ENCODE data around the gene G6PC1. TPM values are rescaled to one million over a fixed set of nuclear protein-coding genes. Genes with fewer than 3 reads are reported as not detected.

The G6PC1 gene
- total RNA-seq, 1 experiment from 2014 or later = 0.10 TPM

DNA sequence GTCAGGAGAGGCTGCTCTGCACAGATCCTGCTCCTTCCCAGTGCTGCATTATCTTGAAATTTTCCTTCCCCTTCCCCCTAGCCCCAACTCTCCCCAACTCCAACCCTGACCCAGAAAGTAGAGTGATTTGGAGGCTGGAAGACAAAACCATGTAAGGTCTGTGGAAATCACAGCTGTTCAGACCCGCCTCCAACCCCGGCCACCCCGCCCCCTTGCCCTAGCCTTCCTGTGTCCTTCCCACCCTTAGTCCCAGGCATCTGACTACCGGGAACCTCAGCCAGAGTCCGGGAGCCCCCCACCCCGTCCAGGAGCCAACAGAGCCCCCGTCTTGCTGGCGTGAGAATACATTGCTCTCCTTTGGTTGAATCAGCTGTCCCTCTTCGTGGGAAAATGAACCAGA is 49.6 kb upstream of the G6PC1 start, which contains the start of gene AOC3:
Gene AOC3, plus strand, starts transcription at position 246 of the 400 bp plus-strand sequence. Its CDS starts 145 bp downstream, at position 391.
- no peaks in the 10 kb centered on the region for H3K9me3 ChIP-seq (ENCODE audit: control insufficient read depth in 1 of 2, insufficient read depth in 1 of 2, low read depth in 1 of 2, low read length in 2 of 2)
- intact Hi-C loops (cut with micrococcal nuclease) = no loop called here
- RAD21 ChIA-PET (ENCODE audit: low non-redundant PET in 1 of 2, low total read pairs in 2 of 2, uncharacterized antibody in 2 of 2, unreplicated experiment in 2 of 2) = interaction anchor here in 1 of 2 experiments (0.5 kb wide), 1 partner anchor 99 kb away, joined by 4 read pairs; no protein-coding TSS in a partner anchor
- H3K4me3 ChIP-seq (replicated peaks in 1 of 2; ENCODE audit: low read depth in 1 of 2, low read length in 2 of 2) = no peak within 1 kb of the TSS
- CTCF ChIA-PET = no interaction called here
- DNase-seq (ENCODE audit: low read depth, low spot score) (no peak), ATAC-seq (no peak)
- H3K27ac ChIP-seq (ENCODE audit: low read depth, low read length) = no peak within 1 kb of the TSS
- H4K20me1 ChIP-seq (ENCODE audit: insufficient read depth) = no peaks in the 10 kb centered on the region
- H3K9ac ChIP-seq (ENCODE audit: low read length) = no peak within 1 kb of the TSS
- no peak within 1 kb of the TSS for H2AFZ ChIP-seq (ENCODE audit: low read depth, low read length, poor library complexity, severe bottlenecking)
- no TSS peak for BruUV-seq (replicated peaks)
- H3K36me3 ChIP-seq (ENCODE audit: control insufficient read depth in 1 of 2, insufficient read depth in 2 of 2, low read length in 2 of 2) = peaks cover 0 to 3% of the 10 kb centered on the region in 2 experiments; a peak in 2 of 4 replicates
- no peak within 1 kb of the TSS for H3K4me2 ChIP-seq (ENCODE audit: low read length)
- H3K4me1 ChIP-seq (ENCODE audit: control insufficient read depth in 1 of 2, insufficient read depth in 2 of 2, low read length in 2 of 2) = no peaks in the 10 kb centered on the region
- TF ChIP-seq, protein P1, sequence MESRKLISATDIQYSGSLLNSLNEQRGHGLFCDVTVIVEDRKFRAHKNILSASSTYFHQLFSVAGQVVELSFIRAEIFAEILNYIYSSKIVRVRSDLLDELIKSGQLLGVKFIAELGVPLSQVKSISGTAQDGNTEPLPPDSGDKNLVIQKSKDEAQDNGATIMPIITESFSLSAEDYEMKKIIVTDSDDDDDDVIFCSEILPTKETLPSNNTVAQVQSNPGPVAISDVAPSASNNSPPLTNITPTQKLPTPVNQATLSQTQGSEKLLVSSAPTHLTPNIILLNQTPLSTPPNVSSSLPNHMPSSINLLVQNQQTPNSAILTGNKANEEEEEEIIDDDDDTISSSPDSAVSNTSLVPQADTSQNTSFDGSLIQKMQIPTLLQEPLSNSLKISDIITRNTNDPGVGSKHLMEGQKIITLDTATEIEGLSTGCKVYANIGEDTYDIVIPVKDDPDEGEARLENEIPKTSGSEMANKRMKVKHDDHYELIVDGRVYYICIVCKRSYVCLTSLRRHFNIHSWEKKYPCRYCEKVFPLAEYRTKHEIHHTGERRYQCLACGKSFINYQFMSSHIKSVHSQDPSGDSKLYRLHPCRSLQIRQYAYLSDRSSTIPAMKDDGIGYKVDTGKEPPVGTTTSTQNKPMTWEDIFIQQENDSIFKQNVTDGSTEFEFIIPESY (IDR thresholded peaks at IDR 0.05; ENCODE audit: extremely low read depth, insufficient replicate concordance, low read length) = no peak
- TF ChIP-seq FOSL1 (IDR thresholded peaks at IDR 0.05; ENCODE audit: low read depth) = no peak
- TF ChIP-seq CEBPB (IDR thresholded peaks at IDR 0.05; ENCODE audit: low read depth) = no peak
- no peak for TF ChIP-seq EGR1 (IDR thresholded peaks at IDR 0.05; ENCODE audit: low read depth)
- no peak for TF ChIP-seq YY1 (IDR thresholded peaks at IDR 0.05; ENCODE audit: extremely low read depth, insufficient replicate concordance, low read depth, low read length)
- no peak for TF ChIP-seq EZH2phosphoT487 (IDR thresholded peaks at IDR 0.05; ENCODE audit: borderline replicate concordance)
- TF ChIP-seq, protein P2, sequence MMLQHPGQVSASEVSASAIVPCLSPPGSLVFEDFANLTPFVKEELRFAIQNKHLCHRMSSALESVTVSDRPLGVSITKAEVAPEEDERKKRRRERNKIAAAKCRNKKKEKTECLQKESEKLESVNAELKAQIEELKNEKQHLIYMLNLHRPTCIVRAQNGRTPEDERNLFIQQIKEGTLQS (IDR thresholded peaks at IDR 0.05) = no peak
- TF ChIP-seq, protein P3, sequence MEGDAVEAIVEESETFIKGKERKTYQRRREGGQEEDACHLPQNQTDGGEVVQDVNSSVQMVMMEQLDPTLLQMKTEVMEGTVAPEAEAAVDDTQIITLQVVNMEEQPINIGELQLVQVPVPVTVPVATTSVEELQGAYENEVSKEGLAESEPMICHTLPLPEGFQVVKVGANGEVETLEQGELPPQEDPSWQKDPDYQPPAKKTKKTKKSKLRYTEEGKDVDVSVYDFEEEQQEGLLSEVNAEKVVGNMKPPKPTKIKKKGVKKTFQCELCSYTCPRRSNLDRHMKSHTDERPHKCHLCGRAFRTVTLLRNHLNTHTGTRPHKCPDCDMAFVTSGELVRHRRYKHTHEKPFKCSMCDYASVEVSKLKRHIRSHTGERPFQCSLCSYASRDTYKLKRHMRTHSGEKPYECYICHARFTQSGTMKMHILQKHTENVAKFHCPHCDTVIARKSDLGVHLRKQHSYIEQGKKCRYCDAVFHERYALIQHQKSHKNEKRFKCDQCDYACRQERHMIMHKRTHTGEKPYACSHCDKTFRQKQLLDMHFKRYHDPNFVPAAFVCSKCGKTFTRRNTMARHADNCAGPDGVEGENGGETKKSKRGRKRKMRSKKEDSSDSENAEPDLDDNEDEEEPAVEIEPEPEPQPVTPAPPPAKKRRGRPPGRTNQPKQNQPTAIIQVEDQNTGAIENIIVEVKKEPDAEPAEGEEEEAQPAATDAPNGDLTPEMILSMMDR (IDR thresholded peaks at IDR 0.05 in 2 of 3, conservative IDR thresholded peaks at IDR 0.05 in 1 of 3; ENCODE audit: borderline replicate concordance in 1 of 3, insufficient read depth in 1 of 3, low read depth in 2 of 3, low read length in 2 of 3) = no peak
- no peak for TF ChIP-seq RAD21 (IDR thresholded peaks at IDR 0.05; ENCODE audit: low read depth)
- TF ChIP-seq, protein P4, sequence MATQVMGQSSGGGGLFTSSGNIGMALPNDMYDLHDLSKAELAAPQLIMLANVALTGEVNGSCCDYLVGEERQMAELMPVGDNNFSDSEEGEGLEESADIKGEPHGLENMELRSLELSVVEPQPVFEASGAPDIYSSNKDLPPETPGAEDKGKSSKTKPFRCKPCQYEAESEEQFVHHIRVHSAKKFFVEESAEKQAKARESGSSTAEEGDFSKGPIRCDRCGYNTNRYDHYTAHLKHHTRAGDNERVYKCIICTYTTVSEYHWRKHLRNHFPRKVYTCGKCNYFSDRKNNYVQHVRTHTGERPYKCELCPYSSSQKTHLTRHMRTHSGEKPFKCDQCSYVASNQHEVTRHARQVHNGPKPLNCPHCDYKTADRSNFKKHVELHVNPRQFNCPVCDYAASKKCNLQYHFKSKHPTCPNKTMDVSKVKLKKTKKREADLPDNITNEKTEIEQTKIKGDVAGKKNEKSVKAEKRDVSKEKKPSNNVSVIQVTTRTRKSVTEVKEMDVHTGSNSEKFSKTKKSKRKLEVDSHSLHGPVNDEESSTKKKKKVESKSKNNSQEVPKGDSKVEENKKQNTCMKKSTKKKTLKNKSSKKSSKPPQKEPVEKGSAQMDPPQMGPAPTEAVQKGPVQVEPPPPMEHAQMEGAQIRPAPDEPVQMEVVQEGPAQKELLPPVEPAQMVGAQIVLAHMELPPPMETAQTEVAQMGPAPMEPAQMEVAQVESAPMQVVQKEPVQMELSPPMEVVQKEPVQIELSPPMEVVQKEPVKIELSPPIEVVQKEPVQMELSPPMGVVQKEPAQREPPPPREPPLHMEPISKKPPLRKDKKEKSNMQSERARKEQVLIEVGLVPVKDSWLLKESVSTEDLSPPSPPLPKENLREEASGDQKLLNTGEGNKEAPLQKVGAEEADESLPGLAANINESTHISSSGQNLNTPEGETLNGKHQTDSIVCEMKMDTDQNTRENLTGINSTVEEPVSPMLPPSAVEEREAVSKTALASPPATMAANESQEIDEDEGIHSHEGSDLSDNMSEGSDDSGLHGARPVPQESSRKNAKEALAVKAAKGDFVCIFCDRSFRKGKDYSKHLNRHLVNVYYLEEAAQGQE (IDR thresholded peaks at IDR 0.05; ENCODE audit: low read depth) = no peak
- TF ChIP-seq ZNF274 (IDR thresholded peaks at IDR 0.05; ENCODE audit: low read depth, low read length) = no peak
- no peak for TF ChIP-seq EZH2 (IDR thresholded peaks at IDR 0.05)
- no peak for TF ChIP-seq POLR2AphosphoS5 (IDR thresholded peaks at IDR 0.05; ENCODE audit: low read depth, low read length)
- no peak for TF ChIP-seq TCF7L2 (IDR thresholded peaks at IDR 0.05; ENCODE audit: borderline replicate concordance, extremely low read depth, insufficient read depth, insufficient read length)
- no peak for TF ChIP-seq SP1 (IDR thresholded peaks at IDR 0.05; ENCODE audit: low read depth)
- no peak for TF ChIP-seq CBX3 (IDR thresholded peaks at IDR 0.05; ENCODE audit: low read depth)
- no peak for TF ChIP-seq SRF (IDR thresholded peaks at IDR 0.05; ENCODE audit: low read depth)
- no peak for TF ChIP-seq JUND (IDR thresholded peaks at IDR 0.05)
- TF ChIP-seq POLR2A (IDR thresholded peaks at IDR 0.05; ENCODE audit: borderline replicate concordance, extremely low read depth, insufficient read depth, insufficient read length) = no peak
- H3K9me2 ChIP-seq (ENCODE audit: insufficient read depth) = no peaks in the 10 kb centered on the region
- no peaks in the 10 kb centered on the region for H3K79me2 ChIP-seq (ENCODE audit: insufficient read depth, low read length)
- H3K27me3 ChIP-seq (ENCODE audit: insufficient read depth, low read length) = no peaks in the 10 kb centered on the region
- POLR2A ChIA-PET = no interaction called here
